ENCODE measurements around the gene IBA57. TPM values are rescaled to one million over a fixed set of nuclear protein-coding genes. Genes with fewer than 3 reads are reported as not detected.
A peak's percentile ranks its signal among the peaks of the same experiment; 100 is the strongest.

The IBA57 gene
- polyA plus RNA-seq, 2 of the 4 experiments (the other 2 are of a cell fraction), result 1.5 to 2.2 TPM

DNA sequence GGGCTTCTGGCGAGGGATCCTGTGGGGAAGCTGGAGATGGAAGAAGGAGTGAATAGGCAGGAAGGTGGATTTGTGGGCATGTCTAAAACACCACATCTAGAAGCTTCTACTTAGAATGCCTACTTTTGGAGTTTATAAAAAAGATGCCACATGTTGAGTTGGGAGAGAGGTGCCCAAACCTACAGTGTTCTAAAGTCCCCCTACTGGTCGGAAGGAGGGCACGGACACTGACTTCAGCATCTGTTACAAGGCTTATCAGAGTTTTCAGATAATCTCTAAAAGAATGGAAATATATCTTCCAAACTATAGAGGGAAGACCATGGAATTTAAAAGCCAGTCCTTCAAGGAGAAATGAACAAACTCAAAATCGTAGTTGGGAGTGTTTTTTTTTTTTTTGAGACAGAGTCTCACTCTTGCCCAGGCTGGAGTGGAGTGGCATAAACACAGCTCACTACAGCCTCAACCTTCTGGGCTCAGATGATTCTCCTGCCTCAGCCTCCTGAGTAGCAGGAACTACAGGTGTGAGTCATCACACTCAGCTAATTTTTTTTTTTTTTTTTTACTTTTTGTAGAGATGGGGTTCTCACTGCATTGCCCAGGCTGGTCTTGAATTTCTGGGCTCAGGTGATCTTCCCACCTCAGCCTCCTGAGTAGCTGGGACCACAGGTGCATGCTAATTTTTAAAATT, 14.8 kb downstream of the IBA57 start:
- DNase-seq (ENCODE audit: low read depth in 1 of 2, low spot score in 1 of 2) (peak in 1 of 2 experiments; percentile 43), ATAC-seq (peak; percentile 52 to 70; a peak in 5 of 6 replicates)

DNA sequence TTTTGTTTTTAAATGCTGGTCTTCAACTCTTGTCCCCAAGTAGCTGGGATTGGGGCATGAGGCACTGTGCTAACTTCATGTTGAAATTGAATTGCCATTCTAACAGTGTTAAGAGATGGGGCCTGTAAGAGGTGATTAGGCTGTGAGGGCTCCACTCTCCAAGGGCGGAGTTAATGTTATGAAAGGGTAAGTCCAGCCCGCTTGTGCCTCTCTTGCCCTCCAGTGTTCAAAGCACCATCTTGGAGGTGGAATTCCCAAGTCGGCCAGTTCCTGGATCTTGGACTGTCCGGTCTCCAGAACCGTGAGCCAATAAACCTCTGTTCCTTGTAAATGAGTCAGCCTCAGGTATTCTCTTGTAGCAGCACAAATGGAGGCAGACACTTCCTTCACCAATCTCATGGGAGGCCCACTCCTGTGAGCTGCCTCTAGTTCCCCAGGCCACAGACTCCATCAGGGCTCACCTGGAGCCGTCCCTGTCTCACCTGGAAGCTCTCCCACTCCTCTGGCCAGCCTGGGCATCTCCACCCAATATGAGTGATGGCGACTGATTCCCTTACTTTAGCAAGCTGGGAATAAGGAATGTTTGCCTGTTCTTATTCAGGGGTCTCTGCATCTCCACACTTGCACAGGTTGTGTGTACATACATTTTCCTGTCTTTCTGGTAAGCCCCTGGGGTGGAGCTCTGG, 15.5 kb downstream of the IBA57 start:
- Histone ChIP-seq H3K4me1 (no peaks in the 10 kb centered on the region), H3K27ac (no peak overlapping the region), H3K4me2 (no peak overlapping the region), H3K9me3 (no peaks in the 10 kb centered on the region), H3K4me3 (no peak overlapping the region)
- ChIA-PET POLR2A (no interaction called here), CTCF (interaction anchor here (1.1 to 2.0 kb wide), 4 partner anchors 15 to 182 kb away, joined by 4 to 8 read pairs (median 5); partner anchors contain the start of gene IBA57)
- TF ChIP-seq, protein P1, sequence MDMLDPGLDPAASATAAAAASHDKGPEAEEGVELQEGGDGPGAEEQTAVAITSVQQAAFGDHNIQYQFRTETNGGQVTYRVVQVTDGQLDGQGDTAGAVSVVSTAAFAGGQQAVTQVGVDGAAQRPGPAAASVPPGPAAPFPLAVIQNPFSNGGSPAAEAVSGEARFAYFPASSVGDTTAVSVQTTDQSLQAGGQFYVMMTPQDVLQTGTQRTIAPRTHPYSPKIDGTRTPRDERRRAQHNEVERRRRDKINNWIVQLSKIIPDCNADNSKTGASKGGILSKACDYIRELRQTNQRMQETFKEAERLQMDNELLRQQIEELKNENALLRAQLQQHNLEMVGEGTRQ (IDR thresholded peaks at IDR 0.05), result no peak
- no peak for TF ChIP-seq ZFP36 (IDR thresholded peaks at IDR 0.05; ENCODE audit: borderline replicate concordance, partially characterized antibody)
- TF ChIP-seq, protein P2, sequence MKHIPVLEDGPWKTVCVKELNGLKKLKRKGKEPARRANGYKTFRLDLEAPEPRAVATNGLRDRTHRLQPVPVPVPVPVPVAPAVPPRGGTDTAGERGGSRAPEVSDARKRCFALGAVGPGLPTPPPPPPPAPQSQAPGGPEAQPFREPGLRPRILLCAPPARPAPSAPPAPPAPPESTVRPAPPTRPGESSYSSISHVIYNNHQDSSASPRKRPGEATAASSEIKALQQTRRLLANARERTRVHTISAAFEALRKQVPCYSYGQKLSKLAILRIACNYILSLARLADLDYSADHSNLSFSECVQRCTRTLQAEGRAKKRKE (CRISPR knock-in tag; IDR thresholded peaks at IDR 0.05; ENCODE audit: low read depth), result no peak
- TF ChIP-seq HEYL (CRISPR knock-in tag; IDR thresholded peaks at IDR 0.05), result no peak
- TF ChIP-seq, protein P3, sequence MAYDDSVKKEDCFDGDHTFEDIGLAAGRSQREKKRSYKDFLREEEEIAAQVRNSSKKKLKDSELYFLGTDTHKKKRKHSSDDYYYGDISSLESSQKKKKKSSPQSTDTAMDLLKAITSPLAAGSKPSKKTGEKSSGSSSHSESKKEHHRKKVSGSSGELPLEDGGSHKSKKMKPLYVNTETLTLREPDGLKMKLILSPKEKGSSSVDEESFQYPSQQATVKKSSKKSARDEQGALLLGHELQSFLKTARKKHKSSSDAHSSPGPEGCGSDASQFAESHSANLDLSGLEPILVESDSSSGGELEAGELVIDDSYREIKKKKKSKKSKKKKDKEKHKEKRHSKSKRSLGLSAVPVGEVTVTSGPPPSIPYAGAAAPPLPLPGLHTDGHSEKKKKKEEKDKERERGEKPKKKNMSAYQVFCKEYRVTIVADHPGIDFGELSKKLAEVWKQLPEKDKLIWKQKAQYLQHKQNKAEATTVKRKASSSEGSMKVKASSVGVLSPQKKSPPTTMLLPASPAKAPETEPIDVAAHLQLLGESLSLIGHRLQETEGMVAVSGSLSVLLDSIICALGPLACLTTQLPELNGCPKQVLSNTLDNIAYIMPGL (CRISPR knock-in tag; IDR thresholded peaks at IDR 0.05; ENCODE audit: borderline replicate concordance), result no peak
- TF ChIP-seq RAD21 (conservative IDR thresholded peaks at IDR 0.05 in 1 of 2, IDR thresholded peaks at IDR 0.05 in 1 of 2), result no peak
- TF ChIP-seq, protein P4, sequence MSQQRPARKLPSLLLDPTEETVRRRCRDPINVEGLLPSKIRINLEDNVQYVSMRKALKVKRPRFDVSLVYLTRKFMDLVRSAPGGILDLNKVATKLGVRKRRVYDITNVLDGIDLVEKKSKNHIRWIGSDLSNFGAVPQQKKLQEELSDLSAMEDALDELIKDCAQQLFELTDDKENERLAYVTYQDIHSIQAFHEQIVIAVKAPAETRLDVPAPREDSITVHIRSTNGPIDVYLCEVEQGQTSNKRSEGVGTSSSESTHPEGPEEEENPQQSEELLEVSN (IDR thresholded peaks at IDR 0.05; ENCODE audit: borderline replicate concordance, low read depth), result no peak
- 94% methylated on average over 7 of the region's 7 CpGs for WGBS (ENCODE audit: missing lambda C conversion rate)
- ATAC-seq, result no peak
- no peak for DNase-seq (ENCODE audit: low read depth in 1 of 2, low spot score in 1 of 2)
- no peak for FAIRE-seq

More for the DNA sequence above, 14.8 kb downstream of the IBA57 start:
- TF ChIP-seq CBX2 (IDR thresholded peaks at IDR 0.05; ENCODE audit: borderline replicate concordance, low read depth) (no peak), TP53 (CRISPR knock-in tag; IDR thresholded peaks at IDR 0.05) (no peak), FOSL2 (IDR thresholded peaks at IDR 0.05) (no peak), FOSL2 (CRISPR knock-in tag; IDR thresholded peaks at IDR 0.05) (0 out of 2 replicates have a peak, but pooled peaks have one; percentile 13), HOXB13 (CRISPR knock-in tag; IDR thresholded peaks at IDR 0.05; ENCODE audit: low read depth) (no peak), EP300 (IDR thresholded peaks at IDR 0.05) (no peak), ZFP36 (IDR thresholded peaks at IDR 0.05; ENCODE audit: borderline replicate concordance, partially characterized antibody) (no peak)
- TF ChIP-seq, protein P5, sequence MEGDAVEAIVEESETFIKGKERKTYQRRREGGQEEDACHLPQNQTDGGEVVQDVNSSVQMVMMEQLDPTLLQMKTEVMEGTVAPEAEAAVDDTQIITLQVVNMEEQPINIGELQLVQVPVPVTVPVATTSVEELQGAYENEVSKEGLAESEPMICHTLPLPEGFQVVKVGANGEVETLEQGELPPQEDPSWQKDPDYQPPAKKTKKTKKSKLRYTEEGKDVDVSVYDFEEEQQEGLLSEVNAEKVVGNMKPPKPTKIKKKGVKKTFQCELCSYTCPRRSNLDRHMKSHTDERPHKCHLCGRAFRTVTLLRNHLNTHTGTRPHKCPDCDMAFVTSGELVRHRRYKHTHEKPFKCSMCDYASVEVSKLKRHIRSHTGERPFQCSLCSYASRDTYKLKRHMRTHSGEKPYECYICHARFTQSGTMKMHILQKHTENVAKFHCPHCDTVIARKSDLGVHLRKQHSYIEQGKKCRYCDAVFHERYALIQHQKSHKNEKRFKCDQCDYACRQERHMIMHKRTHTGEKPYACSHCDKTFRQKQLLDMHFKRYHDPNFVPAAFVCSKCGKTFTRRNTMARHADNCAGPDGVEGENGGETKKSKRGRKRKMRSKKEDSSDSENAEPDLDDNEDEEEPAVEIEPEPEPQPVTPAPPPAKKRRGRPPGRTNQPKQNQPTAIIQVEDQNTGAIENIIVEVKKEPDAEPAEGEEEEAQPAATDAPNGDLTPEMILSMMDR (IDR thresholded peaks at IDR 0.05), result peak; percentile 23; the same call in 1 of the 3 replicates
- H3K9me3 ChIP-seq, result no peaks in the 10 kb centered on the region
- CTCF ChIA-PET, result interaction anchor here (0.7 to 3.9 kb wide), 7 partner anchors 9 to 181 kb away, joined by 3 to 19 read pairs (median 5); partner anchors contain the start of gene IBA57
- H3K4me1 ChIP-seq, result no peaks in the 10 kb centered on the region
- no peak overlapping the region for H3K4me3 ChIP-seq
- no peak overlapping the region for H3K27ac ChIP-seq
- FAIRE-seq, result no peak
- POLR2A ChIA-PET, result no interaction called here
- WGBS (ENCODE audit: missing lambda C conversion rate), result 73% methylated on average over 4 of the region's 4 CpGs
- H3K4me2 ChIP-seq, result no peak overlapping the region

Measured in A549 (cell line).